IMR-90 (cell line): ENCODE measurements around the gene GALNT14. TPM values are rescaled to one million over a fixed set of nuclear protein-coding genes. Genes with fewer than 3 reads are reported as not detected.

ENCODE experiments used
- ATAC-seq: fragments of 200-7000 bp; cut with Tn5 transposase; 2 replicates; pipeline ENCODE4 v1.9.1; 2020; ENCODE audit warnings: low read depth, mild to moderate bottlenecking, moderate library complexity
- BruUV-seq: library from RNA; stranded (reverse); fragments of 400-500 nt; replicated peaks from 2 replicates; lab custom pipeline; 2021; lab: Mats Ljungman, UMichigan
- CTCF ChIA-PET: fragments of 300-600 bp; formaldehyde crosslinking; extraction: SDS; loops from one replicate; lab custom pipeline; 2021; ENCODE audit warnings: antibody characterized with exemption; lab: Yijun Ruan, JAX
- POLR2A ChIA-PET: fragments of 300-600 bp; sonication (Branson Sonifier 250); formaldehyde crosslinking; loops from one replicate; lab custom pipeline; 2022; ENCODE audit warnings: antibody characterized with exemption; ENCODE audit not compliant: unreplicated experiment; lab: Charles Lee
- DNase-seq: peaks from one replicate; pipeline ENCODE4 v3.0.0; 2013
- H2AFZ ChIP-seq: replicated peaks from 2 replicates; pipeline ENCODE3; 2013; ENCODE audit warnings: low read length, mild to moderate bottlenecking; ENCODE audit not compliant: poor library complexity
- H2AK5ac ChIP-seq: 2 replicates; pipeline ENCODE4 v1.6.1; 2013; ENCODE audit warnings: low read depth, low read length, inconsistent platforms
- H2AK9ac ChIP-seq: replicated peaks from 2 replicates; pipeline ENCODE3; 2013; ENCODE audit warnings: mild to moderate bottlenecking, low read depth, low read length, moderate library complexity; ENCODE audit not compliant: poor library complexity
- H2BK120ac ChIP-seq: 2 replicates; pipeline ENCODE4 v1.6.1; 2013; ENCODE audit warnings: low read depth, low read length, inconsistent platforms
- H2BK15ac ChIP-seq: 3 replicates; pipeline ENCODE4 v1.6.1; 2013; ENCODE audit warnings: low read depth, low read length, inconsistent platforms
- H2BK20ac ChIP-seq: 2 replicates; pipeline ENCODE4 v1.6.1; 2013; ENCODE audit warnings: low read depth, mild to moderate bottlenecking, inconsistent platforms, low read length, moderate library complexity
- H2BK5ac ChIP-seq: 2 replicates; pipeline ENCODE4 v1.6.1; 2013; ENCODE audit warnings: mild to moderate bottlenecking, low read depth, low read length, inconsistent platforms; ENCODE audit not compliant: poor library complexity, severe bottlenecking
- H3K14ac ChIP-seq: replicated peaks from 2 replicates; pipeline ENCODE4 v1.6.1; 2013; ENCODE audit warnings: low read depth, low read length, inconsistent platforms
- H3K18ac ChIP-seq: 2 replicates; pipeline ENCODE4 v1.6.1; 2013; ENCODE audit warnings: low read depth, low read length, control low read depth
- H3K23ac ChIP-seq: 2 replicates; pipeline ENCODE4 v1.6.1; 2013; ENCODE audit warnings: low read depth, low read length, inconsistent platforms
- H3K27ac ChIP-seq: 2 replicates; pipeline ENCODE4 v1.5.1; 2013; ENCODE audit warnings: mild to moderate bottlenecking, control low read depth, low read length; ENCODE audit not compliant: insufficient read depth
- H3K27me3 ChIP-seq: 2 replicates; pipeline ENCODE4 v1.6.1; 2013; ENCODE audit warnings: low read length; ENCODE audit not compliant: control insufficient read depth, insufficient read depth
- H3K36me3 ChIP-seq: 2 replicates; pipeline ENCODE4 v1.6.1; 2013; ENCODE audit warnings: low read length, mixed read lengths; ENCODE audit not compliant: control insufficient read depth, insufficient read depth
- H3K4ac ChIP-seq: 2 replicates; pipeline ENCODE4 v1.6.1; 2013; ENCODE audit warnings: low read depth, low read length, inconsistent platforms
- H3K4me1 ChIP-seq: 2 replicates; pipeline ENCODE4 v1.6.1; 2013; ENCODE audit warnings: low read length, mixed read lengths; ENCODE audit not compliant: control insufficient read depth, insufficient read depth
- H3K4me2 ChIP-seq: 2 replicates; pipeline ENCODE4 v1.6.1; 2013; ENCODE audit warnings: low read depth, mild to moderate bottlenecking, control low read depth, low read length, moderate library complexity
- H3K4me3 ChIP-seq: 2 replicates; pipeline ENCODE4 v1.5.1; 2013; ENCODE audit warnings: low read depth, mild to moderate bottlenecking, control low read depth, low read length, moderate library complexity; ENCODE audit not compliant: insufficient read depth
- H3K56ac ChIP-seq: 2 replicates; pipeline ENCODE4 v1.6.1; 2013; ENCODE audit warnings: low read length, inconsistent platforms; ENCODE audit not compliant: insufficient read depth; ENCODE audit errors: extremely low read depth
- H3K79me1 ChIP-seq, 2 experiments: 2 replicates each; pipeline ENCODE4 v1.6.1; 2013; ENCODE audit warnings: low read length in 2 of 2, inconsistent platforms in 1 of 2, low read depth in 1 of 2
- H3K9ac ChIP-seq: 2 replicates; pipeline ENCODE4 v1.6.1; 2013; ENCODE audit warnings: low read depth, low read length, control low read depth
- H3K9me1 ChIP-seq: 2 replicates; pipeline ENCODE4 v1.6.1; 2013; ENCODE audit warnings: low read length, inconsistent platforms; ENCODE audit not compliant: insufficient read depth
- H3K9me3 ChIP-seq: 2 replicates; pipeline ENCODE4 v1.6.1; 2013; ENCODE audit warnings: low read length; ENCODE audit not compliant: control insufficient read depth, insufficient read depth
- H4K20me1 ChIP-seq: 2 replicates; pipeline ENCODE4 v1.6.1; 2013; ENCODE audit warnings: low read length, inconsistent platforms; ENCODE audit not compliant: insufficient read depth
- H4K5ac ChIP-seq: 2 replicates; pipeline ENCODE4 v1.6.1; 2013; ENCODE audit warnings: mild to moderate bottlenecking, low read depth, low read length, control low read depth
- H4K8ac ChIP-seq, 2 experiments: 2 replicates each; pipeline ENCODE4 v1.6.1; 2013; ENCODE audit warnings: low read depth in 2 of 2, low read length in 2 of 2, control low read depth in 1 of 2, inconsistent platforms in 1 of 2
- H4K91ac ChIP-seq: 2 replicates; pipeline ENCODE4 v1.6.1; 2013; ENCODE audit warnings: low read depth, low read length, inconsistent platforms; ENCODE audit not compliant: insufficient read depth
- CHD1 ChIP-seq: IDR thresholded peaks from 2 replicates; pipeline ENCODE4 v1.6.1; 2012; ENCODE audit warnings: low read depth, low read length, improper control_type of control experiment
- CTCF ChIP-seq: conservative IDR thresholded peaks from 2 replicates; pipeline ENCODE4 v1.5.1; 2012; ENCODE audit warnings: mild to moderate bottlenecking, low read depth, low read length, improper control_type of control experiment
- ELK1 ChIP-seq: fragments of 150-350 bp; IDR thresholded peaks from 2 replicates; pipeline ENCODE4 v1.6.1; 2016; ENCODE audit warnings: low read depth, mild to moderate bottlenecking, low read length, moderate library complexity, borderline replicate concordance
- MAFK ChIP-seq: IDR thresholded peaks from 2 replicates; pipeline ENCODE4 v1.6.1; 2012; ENCODE audit warnings: low read depth, low read length, improper control_type of control experiment
- MXI1 ChIP-seq: IDR thresholded peaks from 2 replicates; pipeline ENCODE4 v1.6.1; 2012; ENCODE audit warnings: low read depth, mild to moderate bottlenecking, low read length, moderate library complexity, borderline replicate concordance
- POLR2A ChIP-seq: IDR thresholded peaks from 2 replicates; pipeline ENCODE4 v1.6.1; 2012; ENCODE audit warnings: mild to moderate bottlenecking, low read depth, low read length
- RCOR1 ChIP-seq: IDR thresholded peaks from 2 replicates; pipeline ENCODE4 v1.6.1; 2012; ENCODE audit warnings: mild to moderate bottlenecking, low read length, improper control_type of control experiment; ENCODE audit not compliant: insufficient replicate concordance
- SMC3 ChIP-seq: fragments of 150-350 bp; IDR thresholded peaks from 2 replicates; pipeline ENCODE4 v1.6.1; 2016; ENCODE audit warnings: low read depth, mild to moderate bottlenecking, antibody characterized with exemption, low read length, moderate library complexity
- WGBS, 2 experiments: methylation state at CpG; one replicate each; pipeline versions ENCODE4 v1.1.5 to v1.1.7; 2013; ENCODE audit warnings: missing lambda C conversion rate in 2 of 2; ENCODE audit not compliant: insufficient read length in 1 of 2; ENCODE audit errors: extremely low coverage in 2 of 2; 5-methylcytosine and 5-hydroxymethylcytosine counted together
- dilution Hi-C: fragments of 300-500 bp; cut with HindIII; formaldehyde crosslinking; loops from one replicate; pipeline ENCODE4 v1.14.3; 2018; ENCODE audit warnings: low sequenced_read_pairs; ENCODE audit not compliant: unreplicated experiment
- in situ Hi-C: fragments of 300-500 bp; cut with MboI; formaldehyde crosslinking; loops from 3 replicates; pipeline ENCODE4 v1.14.3; 2019; ENCODE audit warnings: low sequenced_read_pairs, inconsistent platforms, mixed read lengths
- intact Hi-C: fragments of 100-400 bp; cut with micrococcal nuclease; formaldehyde crosslinking; loops from 2 replicates; pipeline ENCODE4 v1.10.0; 2022
- polyA plus RNA-seq, 3 experiments: library from polyadenylated mRNA; depleted of rRNA; stranded (reverse); fragments of >200 nt; gene quantifications; 2 replicates each; pipeline ENCODE4 v1.2.3, GENCODE V29; 2012; ENCODE audit warnings: low replicate concordance in 1 of 3
- total RNA-seq: library from RNA; depleted of rRNA; stranded (reverse); fragments of >200 nt; gene quantifications from 2 replicates; pipeline ENCODE4 v1.2.3, GENCODE V29; 2012

Gene GALNT14
- total and polyA plus RNA-seq, 2 of the 4 experiments (the other 2 are of a cell fraction): 0.15 to 0.18 TPM

- H3K4me2 ChIP-seq: no peak overlapping the region
- ATAC-seq (no peak), DNase-seq (no peak)
- no peak overlapping the region for H4K5ac ChIP-seq
- H3K9me1 ChIP-seq: no peaks in the 10 kb centered on the region
- H3K4me3 ChIP-seq: no peak overlapping the region
- no peak overlapping the region for H3K18ac ChIP-seq
- H3K4ac ChIP-seq: no peak overlapping the region
- ChIA-PET CTCF (no interaction called here), POLR2A (no interaction called here)
- in situ Hi-C loops (no loop called here), intact Hi-C loops (no loop called here), dilution Hi-C loops (no loop called here)
- no peak overlapping the region for H2BK20ac ChIP-seq
- H3K9ac ChIP-seq: no peak overlapping the region
- H3K36me3 ChIP-seq: no peaks in the 10 kb centered on the region
- H4K20me1 ChIP-seq: no peaks in the 10 kb centered on the region
- H3K9me3 ChIP-seq: no peaks in the 10 kb centered on the region
- no peak overlapping the region for H2BK120ac ChIP-seq
- no peaks in the 10 kb centered on the region for H3K79me1 ChIP-seq
- no peak overlapping the region for H3K27ac ChIP-seq
- no peak overlapping the region for H3K14ac ChIP-seq
- no peak overlapping the region for H2AK9ac ChIP-seq
- no CpG with 5 or more reads among the region's 5 CpGs for WGBS, 2 experiments
- H3K27me3 ChIP-seq: no peaks in the 10 kb centered on the region
- no TSS peak for BruUV-seq
- H3K56ac ChIP-seq: no peak overlapping the region
- H4K8ac ChIP-seq: no peak overlapping the region
- no peak overlapping the region for H3K23ac ChIP-seq
- no peak for TF ChIP-seq MAFK
- TF ChIP-seq MXI1: no peak
- TF ChIP-seq CTCF: no peak
- TF ChIP-seq RCOR1: no peak
- TF ChIP-seq ELK1: no peak
- no peak for TF ChIP-seq POLR2A
- no peak for TF ChIP-seq SMC3
- no peak for TF ChIP-seq CHD1
- no peak overlapping the region for H4K91ac ChIP-seq
- H2BK5ac ChIP-seq: no peak overlapping the region
- no peak overlapping the region for H2BK15ac ChIP-seq
- H2AFZ ChIP-seq: no peak overlapping the region
- no peak overlapping the region for H2AK5ac ChIP-seq
- H3K4me1 ChIP-seq: no peaks in the 10 kb centered on the region
These were observed 30.5 kb downstream of the GALNT14 start for GRCh38 chr2:31107591-31108300.
